ENCODE results near the gene FAM24A.

FAM24A gene

DNA sequence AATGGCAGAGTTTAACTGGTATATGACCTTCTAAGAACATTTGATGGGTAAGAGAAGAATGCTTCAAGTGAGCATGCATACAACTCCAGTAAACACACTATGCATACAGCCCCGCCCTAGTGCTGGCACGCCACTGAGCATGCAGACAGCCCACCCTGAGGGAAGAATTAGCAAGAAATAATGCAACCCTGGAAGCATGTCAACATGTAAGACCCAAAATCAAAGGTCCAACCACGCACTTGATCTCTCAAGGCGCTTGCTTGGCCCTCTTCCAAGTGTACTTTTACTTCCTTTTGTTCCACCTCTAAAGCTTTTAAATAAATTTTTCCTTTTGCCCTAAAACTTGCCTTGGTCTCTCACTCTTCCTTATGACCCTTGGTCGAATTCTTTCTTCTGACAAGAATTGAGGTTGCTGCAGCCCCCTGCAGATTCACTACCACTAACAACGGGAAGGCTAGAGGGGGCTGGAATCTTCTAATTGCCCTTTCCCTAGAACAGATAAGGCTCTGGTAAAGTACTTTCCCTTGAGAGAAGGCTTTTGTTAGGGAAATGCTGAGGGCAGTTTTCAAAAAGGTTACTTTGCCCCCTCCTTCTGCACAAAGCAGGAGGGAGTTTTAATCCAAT lies 34.5 kb upstream of the FAM24A start:
- no peak for DNase-seq (ENCODE audit: low read depth in 2 of 2)
- TF ChIP-seq, protein P1, sequence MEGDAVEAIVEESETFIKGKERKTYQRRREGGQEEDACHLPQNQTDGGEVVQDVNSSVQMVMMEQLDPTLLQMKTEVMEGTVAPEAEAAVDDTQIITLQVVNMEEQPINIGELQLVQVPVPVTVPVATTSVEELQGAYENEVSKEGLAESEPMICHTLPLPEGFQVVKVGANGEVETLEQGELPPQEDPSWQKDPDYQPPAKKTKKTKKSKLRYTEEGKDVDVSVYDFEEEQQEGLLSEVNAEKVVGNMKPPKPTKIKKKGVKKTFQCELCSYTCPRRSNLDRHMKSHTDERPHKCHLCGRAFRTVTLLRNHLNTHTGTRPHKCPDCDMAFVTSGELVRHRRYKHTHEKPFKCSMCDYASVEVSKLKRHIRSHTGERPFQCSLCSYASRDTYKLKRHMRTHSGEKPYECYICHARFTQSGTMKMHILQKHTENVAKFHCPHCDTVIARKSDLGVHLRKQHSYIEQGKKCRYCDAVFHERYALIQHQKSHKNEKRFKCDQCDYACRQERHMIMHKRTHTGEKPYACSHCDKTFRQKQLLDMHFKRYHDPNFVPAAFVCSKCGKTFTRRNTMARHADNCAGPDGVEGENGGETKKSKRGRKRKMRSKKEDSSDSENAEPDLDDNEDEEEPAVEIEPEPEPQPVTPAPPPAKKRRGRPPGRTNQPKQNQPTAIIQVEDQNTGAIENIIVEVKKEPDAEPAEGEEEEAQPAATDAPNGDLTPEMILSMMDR (IDR thresholded peaks at IDR 0.05; ENCODE audit: low read depth, low read length): no peak
- H3K4me3 ChIP-seq (replicated peaks in 1 of 2; ENCODE audit: low read depth in 2 of 2, low read length in 2 of 2): no peak overlapping the region

GRCh38 chr10:122876467-122876855 lies 33.9 kb upstream of the FAM24A start:
- no peak overlapping the region for H3K4me3 ChIP-seq (replicated peaks in 1 of 2; ENCODE audit: low read depth in 2 of 2, low read length in 2 of 2)
- no peak for DNase-seq (ENCODE audit: low read depth in 2 of 2)
- TF ChIP-seq, protein P1 (IDR thresholded peaks at IDR 0.05; ENCODE audit: low read depth, low read length): no peak

- TF ChIP-seq, protein P1 (IDR thresholded peaks at IDR 0.05; ENCODE audit: low read depth, low read length): no peak
- DNase-seq (ENCODE audit: low read depth in 2 of 2): no peak
- H3K4me3 ChIP-seq (replicated peaks in 1 of 2; ENCODE audit: low read depth in 2 of 2, low read length in 2 of 2): no peak overlapping the region
Observed at GRCh38 chr10:122877264-122877663, 33.1 kb upstream of the FAM24A start.

GRCh38 chr10:122878799-122879338 lies 31.5 kb upstream of the FAM24A start:
- peak; percentile 23 to 56 for DNase-seq (ENCODE audit: low read depth in 2 of 2)
- peak overlapping the region; percentile 75 to 81 for H3K4me3 ChIP-seq (replicated peaks in 1 of 2; ENCODE audit: low read depth in 2 of 2, low read length in 2 of 2)
- TF ChIP-seq, protein P1 (IDR thresholded peaks at IDR 0.05; ENCODE audit: low read depth, low read length): no peak

DNA sequence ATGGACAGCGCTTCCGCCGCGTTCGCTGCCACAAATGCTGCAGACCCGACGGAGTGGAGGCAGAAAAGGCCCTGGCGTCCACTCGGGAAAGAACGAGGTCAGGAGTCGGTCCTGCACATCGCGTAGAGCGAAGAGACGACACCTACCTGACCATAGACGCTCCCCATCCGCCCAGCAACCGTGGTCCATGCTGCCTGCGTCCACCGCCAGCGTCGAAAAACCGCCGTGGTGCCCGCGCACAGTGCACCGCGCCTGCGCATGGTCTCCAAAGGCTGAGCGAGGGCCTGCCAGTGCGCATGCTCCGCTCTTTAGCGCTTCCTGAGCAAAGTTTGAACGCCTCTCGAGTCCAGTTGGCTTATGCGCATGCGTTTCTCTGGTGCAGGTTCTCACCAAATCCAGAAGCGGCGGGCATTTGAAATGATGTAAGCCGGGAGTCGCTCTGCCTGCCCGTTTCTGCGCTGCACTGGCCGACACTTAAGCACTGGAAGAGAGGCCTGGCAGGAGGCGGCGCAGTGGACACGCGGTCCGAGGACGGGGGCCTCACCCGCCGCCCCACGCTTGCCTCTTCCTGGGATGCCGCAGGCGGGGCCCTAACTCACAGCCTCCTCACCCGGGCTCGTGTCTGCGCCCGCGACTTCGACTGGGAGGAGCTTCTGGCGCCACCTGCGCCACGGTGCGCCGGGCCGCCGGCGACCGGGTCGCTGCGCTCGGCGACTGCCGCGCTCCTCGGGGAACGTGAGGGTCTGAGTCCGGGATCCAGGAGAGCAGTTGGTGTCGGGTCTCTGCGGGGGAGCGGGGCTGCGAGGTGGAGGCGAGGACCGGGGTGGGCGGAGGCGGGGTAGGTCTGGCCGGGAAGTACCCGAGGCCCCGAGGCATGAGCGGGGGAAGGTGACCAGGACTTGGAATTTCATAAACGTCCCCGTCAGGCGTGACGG lies 30.8 kb upstream of the FAM24A start, which contains the start of gene FAM24B:
TSS of gene FAM24B (minus strand) at position 243 of the 935 bp plus-strand sequence. CDS start 29,066 bp downstream, outside the sequence.
- DNase-seq (ENCODE audit: low read depth in 2 of 2): peak; percentile 99
- TF ChIP-seq, protein P1 (IDR thresholded peaks at IDR 0.05; ENCODE audit: low read depth, low read length): peak; percentile 0
- H3K4me3 ChIP-seq (replicated peaks in 1 of 2; ENCODE audit: low read depth in 2 of 2, low read length in 2 of 2): peak within 1 kb of the TSS; percentile 75 to 81

GRCh38 chr10:122882766-122883165 lies 27.6 kb upstream of the FAM24A start:
- no peak for DNase-seq (ENCODE audit: low read depth in 2 of 2)
- TF ChIP-seq, protein P1 (IDR thresholded peaks at IDR 0.05; ENCODE audit: low read depth, low read length): no peak
- no peak overlapping the region for H3K4me3 ChIP-seq (replicated peaks in 1 of 2; ENCODE audit: low read depth in 2 of 2, low read length in 2 of 2)
